ENCODE measurements around the gene PPM1M.

The PPM1M gene

GRCh38 chr3:52247409-52248164, 2.0 kb downstream of the PPM1M start:
- Histone ChIP-seq H3K27ac (ENCODE audit: insufficient read depth, low read length, poor library complexity, severe bottlenecking) (peak overlapping the region; percentile 92), H3K9me3 (ENCODE audit: control insufficient read depth, low read length) (no peaks in the 10 kb centered on the region), H3K4me3 (ENCODE audit: insufficient read depth, low read depth, low read length, poor library complexity, severe bottlenecking) (no peak overlapping the region), H3K36me3 (ENCODE audit: control insufficient read depth, insufficient read depth, low read length) (peaks cover 22% of the 10 kb centered on the region), H3K4me1 (ENCODE audit: control insufficient read depth, insufficient read depth, low read length, poor library complexity, severe bottlenecking) (peaks cover 72% of the 10 kb centered on the region), H3K27me3 (replicated peaks; ENCODE audit: control insufficient read depth, insufficient read depth, low read length, poor library complexity, severe bottlenecking) (no peaks in the 10 kb centered on the region)
- DNase-seq, result no peak

- Histone ChIP-seq H3K36me3 (ENCODE audit: control insufficient read depth, insufficient read depth, low read length) (peaks cover 22% of the 10 kb centered on the region), H3K4me3 (ENCODE audit: insufficient read depth, low read depth, low read length, poor library complexity, severe bottlenecking) (no peak overlapping the region), H3K9me3 (ENCODE audit: control insufficient read depth, low read length) (no peaks in the 10 kb centered on the region), H3K4me1 (ENCODE audit: control insufficient read depth, insufficient read depth, low read length, poor library complexity, severe bottlenecking) (peaks cover 77% of the 10 kb centered on the region), H3K27me3 (replicated peaks; ENCODE audit: control insufficient read depth, insufficient read depth, low read length, poor library complexity, severe bottlenecking) (no peaks in the 10 kb centered on the region), H3K27ac (ENCODE audit: insufficient read depth, low read length, poor library complexity, severe bottlenecking) (peak overlapping the region; percentile 45)
- no peak for DNase-seq
Observed at GRCh38 chr3:52248165-52248541, 2.6 kb downstream of the PPM1M start.

GRCh38 chr3:52248816-52249547, 3.4 kb downstream of the PPM1M start:
- H3K27me3 ChIP-seq (replicated peaks; ENCODE audit: control insufficient read depth, insufficient read depth, low read length, poor library complexity, severe bottlenecking), result no peaks in the 10 kb centered on the region
- H3K4me1 ChIP-seq (ENCODE audit: control insufficient read depth, insufficient read depth, low read length, poor library complexity, severe bottlenecking), result peaks cover 81% of the 10 kb centered on the region
- H3K4me3 ChIP-seq (ENCODE audit: insufficient read depth, low read depth, low read length, poor library complexity, severe bottlenecking), result no peak overlapping the region
- DNase-seq, result no peak
- no peaks in the 10 kb centered on the region for H3K9me3 ChIP-seq (ENCODE audit: control insufficient read depth, low read length)
- peak overlapping the region; percentile 45 for H3K27ac ChIP-seq (ENCODE audit: insufficient read depth, low read length, poor library complexity, severe bottlenecking)
- H3K36me3 ChIP-seq (ENCODE audit: control insufficient read depth, insufficient read depth, low read length), result peaks cover 22% of the 10 kb centered on the region

GRCh38 chr3:52249683-52250082, 4.1 kb downstream of the PPM1M start:
- Histone ChIP-seq H3K27me3 (replicated peaks; ENCODE audit: control insufficient read depth, insufficient read depth, low read length, poor library complexity, severe bottlenecking) (no peaks in the 10 kb centered on the region), H3K36me3 (ENCODE audit: control insufficient read depth, insufficient read depth, low read length) (peaks cover 22% of the 10 kb centered on the region), H3K9me3 (ENCODE audit: control insufficient read depth, low read length) (no peaks in the 10 kb centered on the region), H3K4me3 (ENCODE audit: insufficient read depth, low read depth, low read length, poor library complexity, severe bottlenecking) (no peak overlapping the region), H3K27ac (ENCODE audit: insufficient read depth, low read length, poor library complexity, severe bottlenecking) (peak overlapping the region; percentile 54), H3K4me1 (ENCODE audit: control insufficient read depth, insufficient read depth, low read length, poor library complexity, severe bottlenecking) (peaks cover 81% of the 10 kb centered on the region)
- DNase-seq, result no peak

- H3K9me3 ChIP-seq (ENCODE audit: control insufficient read depth, low read length), result no peaks in the 10 kb centered on the region
- no peak for DNase-seq
- H3K27me3 ChIP-seq (replicated peaks; ENCODE audit: control insufficient read depth, insufficient read depth, low read length, poor library complexity, severe bottlenecking), result no peaks in the 10 kb centered on the region
- peaks cover 80% of the 10 kb centered on the region for H3K4me1 ChIP-seq (ENCODE audit: control insufficient read depth, insufficient read depth, low read length, poor library complexity, severe bottlenecking)
- no peak overlapping the region for H3K4me3 ChIP-seq (ENCODE audit: insufficient read depth, low read depth, low read length, poor library complexity, severe bottlenecking)
- H3K36me3 ChIP-seq (ENCODE audit: control insufficient read depth, insufficient read depth, low read length), result peaks cover 25% of the 10 kb centered on the region
- H3K27ac ChIP-seq (ENCODE audit: insufficient read depth, low read length, poor library complexity, severe bottlenecking), result peak overlapping the region; percentile 54
Observed at GRCh38 chr3:52250122-52250521, 4.6 kb downstream of the PPM1M start.

- H3K4me1 ChIP-seq (ENCODE audit: control insufficient read depth, insufficient read depth, low read length, poor library complexity, severe bottlenecking), result peaks cover 63% of the 10 kb centered on the region
- peak overlapping the region; percentile 85 for H3K27ac ChIP-seq (ENCODE audit: insufficient read depth, low read length, poor library complexity, severe bottlenecking)
- no peaks in the 10 kb centered on the region for H3K27me3 ChIP-seq (replicated peaks; ENCODE audit: control insufficient read depth, insufficient read depth, low read length, poor library complexity, severe bottlenecking)
- H3K9me3 ChIP-seq (ENCODE audit: control insufficient read depth, low read length), result no peaks in the 10 kb centered on the region
- peak; percentile 74 to 85 (median 74) for DNase-seq
- peak overlapping the region; percentile 29 for H3K4me3 ChIP-seq (ENCODE audit: insufficient read depth, low read depth, low read length, poor library complexity, severe bottlenecking)
- H3K36me3 ChIP-seq (ENCODE audit: control insufficient read depth, insufficient read depth, low read length), result peaks cover 52% of the 10 kb centered on the region
Observed at GRCh38 chr3:52253314-52254304, 8.1 kb downstream of the PPM1M start.

GRCh38 chr3:52254608-52255007, 9.0 kb downstream of the PPM1M start:
- peaks cover 54% of the 10 kb centered on the region for H3K36me3 ChIP-seq (ENCODE audit: control insufficient read depth, insufficient read depth, low read length)

GRCh38 chr3:52256159-52256558, 10.6 kb downstream of the PPM1M start:
- Histone ChIP-seq H3K4me3 (ENCODE audit: insufficient read depth, low read depth, low read length, poor library complexity, severe bottlenecking) (no peak overlapping the region), H3K27me3 (replicated peaks; ENCODE audit: control insufficient read depth, insufficient read depth, low read length, poor library complexity, severe bottlenecking) (no peaks in the 10 kb centered on the region), H3K4me1 (ENCODE audit: control insufficient read depth, insufficient read depth, low read length, poor library complexity, severe bottlenecking) (peaks cover 46% of the 10 kb centered on the region), H3K36me3 (ENCODE audit: control insufficient read depth, insufficient read depth, low read length) (peaks cover 62% of the 10 kb centered on the region), H3K9me3 (ENCODE audit: control insufficient read depth, low read length) (no peaks in the 10 kb centered on the region), H3K27ac (ENCODE audit: insufficient read depth, low read length, poor library complexity, severe bottlenecking) (peak overlapping the region; percentile 44)
- DNase-seq, result no peak

More at GRCh38 chr3:52254608-52255007, 9.0 kb downstream of the PPM1M start:
- Histone ChIP-seq H3K4me1 (ENCODE audit: control insufficient read depth, insufficient read depth, low read length, poor library complexity, severe bottlenecking) (peaks cover 54% of the 10 kb centered on the region), H3K27me3 (replicated peaks; ENCODE audit: control insufficient read depth, insufficient read depth, low read length, poor library complexity, severe bottlenecking) (no peaks in the 10 kb centered on the region), H3K9me3 (ENCODE audit: control insufficient read depth, low read length) (no peaks in the 10 kb centered on the region), H3K27ac (ENCODE audit: insufficient read depth, low read length, poor library complexity, severe bottlenecking) (peak overlapping the region; percentile 85), H3K4me3 (ENCODE audit: insufficient read depth, low read depth, low read length, poor library complexity, severe bottlenecking) (no peak overlapping the region)
- no peak for DNase-seq

GRCh38 chr3:52256622-52257021, 11.1 kb downstream of the PPM1M start:
- DNase-seq, result no peak
- H3K27ac ChIP-seq (ENCODE audit: insufficient read depth, low read length, poor library complexity, severe bottlenecking), result peak overlapping the region; percentile 38
- H3K27me3 ChIP-seq (replicated peaks; ENCODE audit: control insufficient read depth, insufficient read depth, low read length, poor library complexity, severe bottlenecking), result no peaks in the 10 kb centered on the region
- no peak overlapping the region for H3K4me3 ChIP-seq (ENCODE audit: insufficient read depth, low read depth, low read length, poor library complexity, severe bottlenecking)
- peaks cover 60% of the 10 kb centered on the region for H3K36me3 ChIP-seq (ENCODE audit: control insufficient read depth, insufficient read depth, low read length)
- no peaks in the 10 kb centered on the region for H3K9me3 ChIP-seq (ENCODE audit: control insufficient read depth, low read length)
- H3K4me1 ChIP-seq (ENCODE audit: control insufficient read depth, insufficient read depth, low read length, poor library complexity, severe bottlenecking), result peaks cover 50% of the 10 kb centered on the region
